Panc1 (cell line): ENCODE measurements around the gene CARD10.

Experiments
- CTCF ChIP-seq: fragments of 450-650 bp; IDR thresholded peaks from 2 replicates; pipeline ENCODE4 v1.5.1; 2017; ENCODE audit warnings: mild to moderate bottlenecking
- POLR2AphosphoS5 ChIP-seq: IDR thresholded peaks from 2 replicates; pipeline ENCODE4 v1.6.1; 2012; ENCODE audit warnings: mild to moderate bottlenecking, low read depth, low read length, moderate library complexity
- REST ChIP-seq, 2 experiments: IDR thresholded peaks; 2 replicates each; pipeline ENCODE4 v1.6.1; 2011 to 2012; ENCODE audit warnings: low read depth in 2 of 2, control low read depth in 1 of 2, low read length in 1 of 2, mild to moderate bottlenecking in 1 of 2, moderate library complexity in 1 of 2; ENCODE audit not compliant: insufficient read depth in 1 of 2
- SIN3A ChIP-seq: IDR thresholded peaks from 2 replicates; pipeline ENCODE4 v1.6.1; 2012; ENCODE audit warnings: low read depth, mild to moderate bottlenecking, low read length, moderate library complexity, borderline replicate concordance; ENCODE audit not compliant: insufficient read depth
- TCF7L2 ChIP-seq: IDR thresholded peaks from 2 replicates; pipeline ENCODE4 v1.6.1; 2011; ENCODE audit warnings: mild to moderate bottlenecking, low read depth, low read length, inconsistent platforms

- TF ChIP-seq POLR2AphosphoS5 (no peak), CTCF (no peak), SIN3A (no peak), REST (IDR thresholded peaks at IDR 0.05; ENCODE audit: insufficient read depth in 1 of 2, low read depth in 2 of 2, low read length in 1 of 2) (no peak), TCF7L2 (no peak)
These were observed 18.2 kb downstream of the CARD10 start for GRCh38 chr22:37500745-37501609.
